Sigmoid colon (tissue), 7 donors: Measurements from ENCODE around the gene PLA2G10. TPM values are rescaled to one million over a fixed set of nuclear protein-coding genes. Genes with fewer than 3 reads are reported as not detected.
"Not testable (repeated sequence)": the region's sequence is repeated elsewhere in the genome, so short reads cannot be mapped to it uniquely, and the experiment has no call there.

ENCODE experiments used
- DNase-seq: peaks from one replicate; pipeline ENCODE4 v3.0.0-alpha.2; 2019
- H3K27ac ChIP-seq, 4 donors: fragments of 200-600 bp; sonication (generic); one replicate each; pipeline ENCODE4 v1.5.1; 2016 to 2019; ENCODE audit warnings: mild to moderate bottlenecking in 1 of 4
- H3K27me3 ChIP-seq, 3 donors: fragments of 200-600 bp; sonication (generic); one replicate each; pipeline ENCODE4 v1.5.1; 2019; ENCODE audit warnings: mild to moderate bottlenecking in 1 of 3
- H3K36me3 ChIP-seq, 4 donors: fragments of 200-600 bp; sonication (generic); one replicate each; pipeline ENCODE4 v1.5.1; 2016 to 2019
- H3K4me1 ChIP-seq, 4 donors: fragments of 200-600 bp; sonication (generic); one replicate each; pipeline ENCODE4 v1.5.1; 2017 to 2019
- H3K4me3 ChIP-seq, 4 donors: fragments of 200-600 bp; sonication (generic); one replicate each; pipeline ENCODE4 v1.5.1; 2017 to 2019; ENCODE audit warnings: mild to moderate bottlenecking in 2 of 4, moderate library complexity in 1 of 4
- H3K9me3 ChIP-seq, 4 donors: fragments of 200-600 bp in 3 of 4; sonication (generic) in 3 of 4; one replicate each; pipeline versions ENCODE4 v1.5.1 to v1.6.1; 2013 to 2019
- EP300 ChIP-seq, 4 donors: sonication (generic); formaldehyde crosslinking; IDR thresholded peaks; one replicate each; pipeline ENCODE4 v1.6.1; 2017; ENCODE audit warnings: antibody characterized with exemption in 4 of 4
- POLR2A ChIP-seq, 2 donors: fragments of 450-650 bp; IDR thresholded peaks; one replicate each; pipeline ENCODE4 v1.6.1; 2016; ENCODE audit warnings: antibody characterized with exemption in 2 of 2, mild to moderate bottlenecking in 2 of 2, moderate library complexity in 2 of 2
- POLR2AphosphoS5 ChIP-seq, 4 donors: sonication (generic); formaldehyde crosslinking; IDR thresholded peaks; one replicate each; pipeline ENCODE4 v1.6.1; 2017; ENCODE audit warnings: antibody characterized with exemption in 4 of 4
- WGBS, 2 donors: extraction: QIAGEN DNeasy Blood & Tissue Kit; methylation state at CpG; one replicate each; pipeline ENCODE4 v1.1.7; 2013; 5-methylcytosine and 5-hydroxymethylcytosine counted together
- intact Hi-C: fragments of 100-400 bp; cut with DNase I; formaldehyde crosslinking; loops from one replicate; pipeline ENCODE4 v1.15.1; 2023
- polyA plus RNA-seq, 3 donors: library from polyadenylated mRNA; stranded (reverse); fragments of 200-250 nt; gene quantifications; one replicate each; pipeline ENCODE4 v1.2.3, GENCODE V29; 2013
- total RNA-seq, 4 donors: library from RNA; depleted of rRNA; stranded (reverse); fragments of >200 nt; gene quantifications; one replicate each; pipeline ENCODE4 v1.1.0, GENCODE V29; 2016
- TF ChIP-seq, protein P1 (sequence below), 4 experiments: fragments of 450-650 bp in 3 of 4; fragments of 200-600 bp in 1 of 4; IDR thresholded peaks; one replicate each; pipeline ENCODE4 v1.5.1; 2016 to 2019; ENCODE audit warnings: antibody characterized with exemption in 4 of 4, mild to moderate bottlenecking in 3 of 4, moderate library complexity in 2 of 4
- donor health status: healthy with polysubstance abuse.
- donor health status: Bipolar disorder and iron deficiency.
- donor health status: healthy.

The PLA2G10 gene
- total and polyA plus RNA-seq, 7 donors, result 22.7 to 29.4 (median 27.5) TPM; not detected in 4

DNA sequence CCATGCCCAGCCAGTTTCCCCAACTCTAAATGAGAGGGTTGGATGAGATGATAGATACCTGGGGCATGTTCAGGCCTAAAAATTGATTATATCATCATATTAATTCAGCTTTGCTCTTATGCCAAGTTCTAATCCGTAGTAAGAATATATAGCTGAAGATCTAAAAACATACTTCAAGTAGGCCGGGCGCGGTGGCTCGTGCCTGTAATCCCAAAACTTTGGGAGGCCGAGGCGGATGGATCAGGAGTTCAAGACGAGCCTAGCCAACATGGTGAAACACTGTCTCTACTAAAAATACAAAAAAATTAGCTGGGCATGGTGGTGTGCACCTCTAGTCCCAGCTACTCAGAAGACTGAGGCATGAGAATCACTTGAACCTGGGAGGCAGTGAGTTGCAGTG is 12.0 kb downstream of the PLA2G10 start:
- intact Hi-C loops, result no loop called here
- Histone ChIP-seq H3K27ac (no peak overlapping the region), H3K9me3 (no peaks in the 10 kb centered on the region), H3K4me1 (no peaks in the 10 kb centered on the region), H3K36me3 (no peaks in the 10 kb centered on the region), H3K4me3 (no peak overlapping the region), H3K27me3 (no peaks in the 10 kb centered on the region)
- no peak for DNase-seq
- TF ChIP-seq POLR2AphosphoS5 (IDR thresholded peaks at IDR 0.05) (no peak), EP300 (IDR thresholded peaks at IDR 0.05) (no peak), POLR2A (IDR thresholded peaks at IDR 0.05) (no peak)
- TF ChIP-seq, protein P1, sequence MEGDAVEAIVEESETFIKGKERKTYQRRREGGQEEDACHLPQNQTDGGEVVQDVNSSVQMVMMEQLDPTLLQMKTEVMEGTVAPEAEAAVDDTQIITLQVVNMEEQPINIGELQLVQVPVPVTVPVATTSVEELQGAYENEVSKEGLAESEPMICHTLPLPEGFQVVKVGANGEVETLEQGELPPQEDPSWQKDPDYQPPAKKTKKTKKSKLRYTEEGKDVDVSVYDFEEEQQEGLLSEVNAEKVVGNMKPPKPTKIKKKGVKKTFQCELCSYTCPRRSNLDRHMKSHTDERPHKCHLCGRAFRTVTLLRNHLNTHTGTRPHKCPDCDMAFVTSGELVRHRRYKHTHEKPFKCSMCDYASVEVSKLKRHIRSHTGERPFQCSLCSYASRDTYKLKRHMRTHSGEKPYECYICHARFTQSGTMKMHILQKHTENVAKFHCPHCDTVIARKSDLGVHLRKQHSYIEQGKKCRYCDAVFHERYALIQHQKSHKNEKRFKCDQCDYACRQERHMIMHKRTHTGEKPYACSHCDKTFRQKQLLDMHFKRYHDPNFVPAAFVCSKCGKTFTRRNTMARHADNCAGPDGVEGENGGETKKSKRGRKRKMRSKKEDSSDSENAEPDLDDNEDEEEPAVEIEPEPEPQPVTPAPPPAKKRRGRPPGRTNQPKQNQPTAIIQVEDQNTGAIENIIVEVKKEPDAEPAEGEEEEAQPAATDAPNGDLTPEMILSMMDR (IDR thresholded peaks at IDR 0.05), result no peak
- 94 to 96% methylated on average over 8 of the region's 8 CpGs for WGBS, 2 donors

DNA sequence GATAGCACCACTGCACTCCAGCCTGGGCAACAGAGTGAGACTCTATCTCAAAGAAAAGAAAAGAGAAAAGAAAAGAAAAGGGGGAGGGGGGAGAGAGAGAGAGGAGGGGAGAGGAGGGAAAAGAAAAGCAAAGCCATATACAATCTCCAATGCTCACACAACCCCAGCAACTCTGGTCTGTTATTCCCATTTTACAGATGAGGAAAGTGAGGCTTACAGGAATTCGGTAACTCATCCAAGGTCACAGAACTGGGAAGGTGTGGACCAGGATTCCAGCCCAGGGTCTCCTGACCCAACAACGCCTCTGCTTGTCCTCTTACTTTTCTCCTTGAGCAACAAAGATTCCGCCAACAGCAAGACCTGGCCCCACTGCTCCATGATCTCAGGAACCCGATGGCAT is 13.0 kb downstream of the PLA2G10 start:
- Histone ChIP-seq H3K27ac (no peak overlapping the region), H3K4me1 (no peaks in the 10 kb centered on the region), H3K4me3 (no peak overlapping the region), H3K9me3 (no peaks in the 10 kb centered on the region), H3K36me3 (no peaks in the 10 kb centered on the region), H3K27me3 (no peaks in the 10 kb centered on the region)
- intact Hi-C loops, result no loop called here
- 96 to 97% methylated on average over 4 of the region's 4 CpGs for WGBS, 2 donors
- TF ChIP-seq, protein P1 (IDR thresholded peaks at IDR 0.05), result no peak
- no peak for DNase-seq

DNA sequence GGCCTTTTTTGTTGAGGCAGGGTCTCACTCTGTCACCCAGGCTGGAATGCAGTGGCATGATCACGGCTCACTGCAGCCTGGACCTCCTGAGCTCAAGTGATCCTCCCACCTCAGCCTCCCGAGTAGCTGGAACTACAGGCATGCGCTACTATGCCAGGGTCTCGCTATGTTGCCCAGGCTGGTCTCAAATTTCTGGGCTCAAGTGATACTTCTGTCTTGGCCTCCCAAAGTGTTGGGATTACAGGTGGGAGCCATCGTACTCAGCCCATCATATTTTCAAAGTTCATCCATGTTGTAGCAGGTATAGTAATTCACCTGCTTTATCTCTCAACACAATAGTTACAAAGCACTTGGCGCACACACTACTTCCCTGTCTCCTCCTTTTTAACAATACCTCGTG is 13.7 kb downstream of the PLA2G10 start:
- intact Hi-C loops, H3K4me3 ChIP-seq, H3K9me3 ChIP-seq, H3K27ac ChIP-seq, H3K36me3 ChIP-seq, H3K27me3 ChIP-seq, H3K4me1 ChIP-seq: not testable (repeated sequence)
- peak; percentile 2 for DNase-seq
- WGBS, 2 donors, result 80 to 87% methylated on average over 7 of the region's 7 CpGs

DNA sequence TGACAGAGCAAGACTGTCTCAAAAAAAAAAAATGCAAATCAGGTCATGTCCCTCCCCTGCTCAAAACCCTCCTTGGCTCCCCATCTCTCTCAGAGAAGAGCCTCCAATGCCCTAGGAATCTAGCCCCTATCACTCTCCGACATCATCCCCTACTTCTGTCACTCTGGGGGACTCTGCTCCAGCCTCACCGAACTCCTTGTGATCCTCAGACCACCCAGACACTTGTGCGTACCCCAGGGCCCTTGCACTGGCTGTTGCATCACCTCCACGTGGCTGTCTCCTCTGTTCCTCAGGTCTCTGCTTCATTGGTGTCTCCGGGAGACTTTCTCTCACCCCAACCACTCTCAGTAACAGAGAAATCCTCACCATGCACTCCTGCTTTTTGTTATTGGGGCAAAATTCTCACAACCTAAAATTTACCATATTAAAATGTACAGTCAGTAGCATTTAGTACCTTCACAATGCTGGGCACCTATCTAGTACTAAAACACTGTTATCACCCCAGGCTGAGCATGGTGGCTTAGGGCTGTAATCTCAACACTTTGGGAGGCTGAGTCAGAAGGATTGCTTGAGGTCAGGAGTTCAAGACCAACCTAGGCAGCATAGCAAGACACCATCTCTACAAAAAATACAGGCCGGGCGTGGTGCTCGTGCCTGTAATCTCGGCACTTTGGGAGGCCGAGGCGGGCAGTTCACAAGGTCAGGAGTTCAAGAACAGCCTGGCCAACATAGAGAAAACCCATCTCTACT is 15.2 kb downstream of the PLA2G10 start:
- Histone ChIP-seq H3K27ac (no peak overlapping the region), H3K36me3 (no peaks in the 10 kb centered on the region), H3K27me3 (no peaks in the 10 kb centered on the region), H3K9me3 (no peaks in the 10 kb centered on the region), H3K4me1 (no peaks in the 10 kb centered on the region), H3K4me3 (no peak overlapping the region)
- intact Hi-C loops, result no loop called here
- TF ChIP-seq, protein P1 (IDR thresholded peaks at IDR 0.05), result no peak
- no peak for TF ChIP-seq POLR2AphosphoS5 (IDR thresholded peaks at IDR 0.05)
- no peak for TF ChIP-seq POLR2A (IDR thresholded peaks at IDR 0.05)
- no peak for TF ChIP-seq EP300 (IDR thresholded peaks at IDR 0.05)
- 84% methylated on average over 11 of the region's 11 CpGs for WGBS, 2 donors
- DNase-seq, result no peak

DNA sequence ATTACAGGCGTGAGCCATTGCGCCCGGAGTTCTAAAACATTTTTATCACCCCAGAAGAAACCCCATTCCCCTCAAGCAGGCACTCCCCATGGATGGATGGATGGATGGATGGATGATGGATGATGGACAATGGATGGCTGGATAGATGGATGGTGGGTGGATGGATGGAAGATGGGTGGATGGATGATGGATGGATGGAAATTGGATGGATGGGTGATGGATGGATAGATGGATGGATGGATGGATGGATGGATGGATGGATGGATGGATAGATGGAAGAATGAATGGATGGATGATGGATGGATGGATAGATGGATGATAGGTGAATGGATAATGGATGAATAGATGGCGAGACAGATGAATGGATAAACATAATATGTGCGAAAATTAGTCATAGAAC is 16.5 kb downstream of the PLA2G10 start:
- H3K27me3 ChIP-seq, result no peaks in the 10 kb centered on the region
- intact Hi-C loops, result no loop called here
- TF ChIP-seq POLR2A (IDR thresholded peaks at IDR 0.05) (no peak), EP300 (IDR thresholded peaks at IDR 0.05) (no peak), POLR2AphosphoS5 (IDR thresholded peaks at IDR 0.05) (no peak)
- TF ChIP-seq, protein P1 (IDR thresholded peaks at IDR 0.05), result no peak
- no peak for DNase-seq
- no peaks in the 10 kb centered on the region for H3K36me3 ChIP-seq
- H3K4me3 ChIP-seq, result no peak overlapping the region
- H3K9me3 ChIP-seq, result no peaks in the 10 kb centered on the region
- WGBS, 2 donors, result 95 to 98% methylated on average over 5 of the region's 5 CpGs
- no peaks in the 10 kb centered on the region for H3K4me1 ChIP-seq
- no peak overlapping the region for H3K27ac ChIP-seq
